ENCODE measurements around the gene MKKS.

GRCh38 chr20:10366898-10367692, 66.9 kb downstream of the MKKS start:
- TF ChIP-seq POLR2AphosphoS5 (IDR thresholded peaks at IDR 0.05; ENCODE audit: borderline replicate concordance, low read depth, low read length) (no peak), EZH2 (IDR thresholded peaks at IDR 0.05) (no peak), FOXP2 (optimal IDR thresholded peaks at IDR 0.05; ENCODE audit: control extremely low read depth, extremely low read length, insufficient read depth) (no peak)

Data from SK-N-MC (cell line).